T-helper 1 cell (primary cell): ENCODE data around the gene ZMYND11.
A peak's percentile ranks its signal among the peaks of the same experiment; 100 is the strongest.
"Not testable (repeated sequence)": the region's sequence is repeated elsewhere in the genome, so short reads cannot be mapped to it uniquely, and the experiment has no call there.

Source experiments
- DNase-seq, 5 donors: peaks; one replicate each; pipeline ENCODE4 v3.0.0-alpha.2; 2012 to 2020

Gene ZMYND11

GRCh38 chr10:251982-252582 lies 116.8 kb downstream of the ZMYND11 start:
- no peak for DNase-seq

- DNase-seq, result no peak
Observed at GRCh38 chr10:260819-261429, 125.7 kb downstream of the ZMYND11 start.

- DNase-seq, result peak in 1 of 5 donors; percentile 52
Observed at GRCh38 chr10:264160-265073, 129.2 kb downstream of the ZMYND11 start.

GRCh38 chr10:265074-265440 lies 129.8 kb downstream of the ZMYND11 start:
- DNase-seq, result peak in 1 of 5 donors; percentile 53

- DNase-seq, result not testable (repeated sequence)
Observed at GRCh38 chr10:265816-266588, 130.7 kb downstream of the ZMYND11 start.

- DNase-seq, result no peak
Observed at GRCh38 chr10:266974-267425, 131.7 kb downstream of the ZMYND11 start.

- no peak for DNase-seq
Observed at GRCh38 chr10:267705-268104, 132.4 kb downstream of the ZMYND11 start.

GRCh38 chr10:269440-270074 lies 134.3 kb downstream of the ZMYND11 start:
- DNase-seq, result no peak

GRCh38 chr10:271201-271600 lies 135.9 kb downstream of the ZMYND11 start:
- no peak for DNase-seq

- DNase-seq, result no peak
Observed at GRCh38 chr10:271722-272121, 136.5 kb downstream of the ZMYND11 start.

GRCh38 chr10:273088-273487 lies 137.8 kb downstream of the ZMYND11 start:
- no peak for DNase-seq

- DNase-seq, result no peak
Observed at GRCh38 chr10:274866-275265, 139.6 kb downstream of the ZMYND11 start.

GRCh38 chr10:275680-276079 lies 140.4 kb downstream of the ZMYND11 start:
- DNase-seq, result no peak

GRCh38 chr10:277963-278362 lies 142.7 kb downstream of the ZMYND11 start:
- DNase-seq, result no peak

GRCh38 chr10:278707-279106 lies 143.5 kb downstream of the ZMYND11 start:
- DNase-seq, result no peak

- DNase-seq, result no peak
Observed at GRCh38 chr10:279232-279631, 144.0 kb downstream of the ZMYND11 start.

GRCh38 chr10:279655-280054 lies 144.4 kb downstream of the ZMYND11 start:
- DNase-seq, result no peak

GRCh38 chr10:282294-283139 lies 147.3 kb downstream of the ZMYND11 start:
- DNase-seq, result peak in 1 of 5 donors; percentile 42

GRCh38 chr10:283140-283479 lies 147.9 kb downstream of the ZMYND11 start:
- DNase-seq, result no peak

GRCh38 chr10:283916-284356 lies 148.7 kb downstream of the ZMYND11 start:
- DNase-seq, result peak in 1 of 5 donors; percentile 83

GRCh38 chr10:285216-285615 lies 150.0 kb downstream of the ZMYND11 start:
- no peak for DNase-seq
